GM04503 (cell line): Measurements from ENCODE around the gene USP43.

Experiments
- DNase-seq: peaks from one replicate; pipeline ENCODE4 v3.0.0-alpha.2; 2012; ENCODE audit warnings: low read depth

USP43 gene

GRCh38 chr17:9703781-9704082, 58.4 kb downstream of the USP43 start:
- DNase-seq = no peak

GRCh38 chr17:9705745-9706144, 60.4 kb downstream of the USP43 start:
- no peak for DNase-seq

GRCh38 chr17:9707948-9708347, 62.6 kb downstream of the USP43 start:
- no peak for DNase-seq

GRCh38 chr17:9714801-9715200, 69.5 kb downstream of the USP43 start:
- no peak for DNase-seq

GRCh38 chr17:9715503-9716016, 70.2 kb downstream of the USP43 start:
- no peak for DNase-seq

GRCh38 chr17:9725575-9725974, 80.3 kb downstream of the USP43 start:
- no peak for DNase-seq

GRCh38 chr17:9726291-9726690, 81.0 kb downstream of the USP43 start:
- no peak for DNase-seq

DNA sequence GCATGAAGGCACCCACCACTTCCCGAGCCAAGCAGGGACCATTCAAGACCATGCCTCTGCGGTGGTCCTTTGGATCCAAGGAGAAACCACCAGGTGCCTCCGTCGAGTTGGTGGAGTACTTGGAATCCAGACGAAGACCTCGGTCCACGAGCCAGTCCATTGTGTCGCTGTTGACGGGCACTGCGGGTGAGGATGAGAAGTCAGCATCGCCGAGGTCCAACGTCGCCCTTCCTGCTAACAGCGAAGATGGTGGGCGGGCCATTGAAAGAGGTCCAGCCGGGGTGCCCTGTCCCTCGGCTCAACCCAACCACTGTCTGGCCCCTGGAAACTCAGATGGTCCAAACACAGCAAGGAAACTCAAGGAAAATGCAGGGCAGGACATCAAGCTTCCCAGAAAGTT, 82.7 kb downstream of the USP43 start:
- DNase-seq = no peak

DNA sequence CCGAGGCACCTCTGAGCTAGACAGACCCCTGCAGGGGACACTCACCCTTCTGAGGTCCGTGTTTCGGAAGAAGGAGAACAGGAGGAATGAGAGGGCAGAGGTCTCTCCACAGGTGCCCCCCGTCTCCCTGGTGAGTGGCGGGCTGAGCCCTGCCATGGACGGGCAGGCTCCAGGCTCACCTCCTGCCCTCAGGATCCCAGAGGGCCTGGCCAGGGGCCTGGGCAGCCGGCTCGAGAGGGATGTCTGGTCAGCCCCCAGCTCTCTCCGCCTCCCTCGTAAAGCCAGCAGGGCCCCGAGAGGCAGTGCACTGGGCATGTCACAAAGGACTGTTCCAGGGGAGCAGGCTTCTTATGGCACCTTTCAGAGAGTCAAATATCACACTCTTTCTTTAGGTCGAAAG, 83.2 kb downstream of the USP43 start:
- DNase-seq = no peak

DNA sequence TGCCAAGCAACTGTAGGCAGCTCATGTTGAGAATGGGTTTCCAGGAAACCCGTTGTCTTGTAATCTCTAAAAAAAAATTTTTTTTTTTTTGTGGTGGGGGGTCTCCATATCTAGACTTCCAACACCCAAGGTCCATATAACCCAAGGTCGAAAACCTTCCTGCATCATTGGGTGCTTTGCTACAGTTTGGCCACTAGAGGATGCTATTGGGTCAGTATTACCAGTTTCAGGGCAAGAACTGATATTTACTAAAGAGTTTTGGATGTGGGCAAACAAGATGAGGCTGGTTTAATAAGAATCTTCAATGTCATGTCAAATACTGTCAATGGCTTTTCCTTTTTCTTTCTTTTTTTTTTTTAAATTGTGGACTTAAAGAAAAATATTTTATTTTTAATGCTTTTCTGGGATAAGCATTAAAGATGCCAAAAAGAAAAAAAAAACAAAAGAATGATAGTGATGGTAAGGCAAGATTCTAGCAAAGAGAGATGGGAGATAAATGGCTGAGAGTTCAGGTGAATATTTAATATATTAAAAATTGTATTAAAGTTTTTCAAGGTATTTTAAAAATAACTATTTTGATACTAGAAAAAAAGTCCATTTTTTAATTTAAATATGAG, 83.8 kb downstream of the USP43 start:
- DNase-seq = peak; percentile 9

DNA sequence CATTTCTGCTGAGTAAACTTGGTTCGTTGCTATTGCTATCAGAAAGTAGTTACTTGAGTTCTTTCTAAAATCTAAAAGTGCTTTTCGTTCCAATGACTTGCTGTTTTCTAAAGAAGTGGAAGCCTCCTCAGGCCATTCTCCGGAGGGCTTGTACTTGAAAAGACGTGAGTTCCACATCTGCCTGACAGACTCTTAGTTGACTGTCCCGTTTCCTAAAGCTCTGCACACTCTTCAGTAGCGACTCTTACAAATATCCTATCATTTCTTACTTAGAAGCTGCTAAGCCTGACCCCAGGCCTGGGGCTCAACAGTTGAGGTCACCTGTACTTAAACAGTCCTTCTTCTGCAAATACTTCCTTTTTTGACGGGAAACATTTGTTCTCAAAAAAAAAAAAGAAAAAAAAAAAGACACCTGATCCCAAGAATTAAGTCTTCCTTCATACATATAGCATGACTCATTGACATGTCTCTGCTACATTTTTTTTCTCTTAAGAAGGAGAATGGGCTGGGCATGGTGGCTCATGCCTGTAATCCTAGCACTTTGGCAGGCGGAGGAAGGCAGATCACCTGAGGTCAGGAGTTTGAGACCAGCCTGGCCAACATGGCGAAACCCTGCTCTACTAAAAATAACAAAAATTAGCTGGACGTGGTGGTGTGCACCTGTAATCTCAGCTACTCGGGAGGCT, 84.6 kb downstream of the USP43 start:
- DNase-seq = no peak

DNA sequence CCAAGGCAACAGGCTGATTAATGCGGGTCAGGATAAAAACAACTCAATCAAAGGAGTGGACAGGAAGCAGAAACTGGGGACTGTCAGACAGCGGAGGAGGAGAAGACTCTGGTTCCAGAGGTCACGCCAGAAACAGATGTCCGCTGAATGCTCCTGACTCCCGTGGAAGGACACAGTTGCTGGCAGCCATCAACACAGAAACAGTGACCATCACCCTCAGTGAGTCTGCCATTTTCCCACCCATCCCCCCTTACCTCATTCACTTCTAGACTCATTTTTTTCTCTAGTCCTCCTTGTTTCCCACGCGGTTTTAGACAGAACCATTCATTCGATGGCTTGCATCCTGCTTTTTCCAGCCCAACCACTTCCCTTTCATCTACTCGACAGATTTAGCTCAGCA, 105.2 kb downstream of the USP43 start:
- no peak for DNase-seq

DNA sequence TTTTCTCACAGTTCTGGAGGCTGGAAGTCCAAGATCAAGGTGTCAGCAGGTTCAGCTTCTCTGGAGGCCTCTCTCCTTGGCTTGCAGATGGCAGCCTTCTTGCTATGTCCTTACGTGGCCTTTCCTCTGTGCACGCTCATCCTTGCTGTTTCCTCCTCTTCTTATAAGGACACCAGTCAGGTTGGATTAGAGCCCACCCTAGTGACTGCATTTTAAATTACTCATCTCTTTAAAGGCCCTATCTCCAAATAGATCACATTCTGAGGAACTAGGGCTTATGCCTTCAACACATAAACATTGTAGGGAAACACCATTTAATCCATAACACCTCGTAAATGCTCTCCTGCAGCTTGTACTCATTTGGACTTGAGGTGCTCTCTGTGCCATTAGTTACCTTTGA, 109.8 kb downstream of the USP43 start:
- no peak for DNase-seq

GRCh38 chr17:9760266-9760665, 114.9 kb downstream of the USP43 start:
- no peak for DNase-seq

DNA sequence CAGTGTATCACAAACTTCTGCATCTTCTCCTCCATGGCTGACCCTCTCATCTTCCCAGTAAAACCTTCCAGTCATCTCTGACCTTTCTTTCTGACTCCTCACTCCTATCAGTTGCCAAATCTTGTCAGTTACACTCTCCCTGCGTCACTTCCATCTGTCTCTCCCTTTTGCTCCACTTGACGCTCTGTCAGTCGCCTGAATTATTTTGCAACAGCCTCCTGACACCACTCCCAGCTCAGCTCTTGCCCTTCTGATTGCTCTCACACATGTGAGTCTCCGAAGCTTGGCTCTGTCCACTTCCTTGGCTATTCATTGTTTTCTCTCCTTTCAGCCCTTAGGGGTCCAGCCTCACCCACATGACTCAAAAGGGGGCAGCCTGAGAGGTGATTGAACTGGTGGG, 118.3 kb downstream of the USP43 start:
- no peak for DNase-seq

DNA sequence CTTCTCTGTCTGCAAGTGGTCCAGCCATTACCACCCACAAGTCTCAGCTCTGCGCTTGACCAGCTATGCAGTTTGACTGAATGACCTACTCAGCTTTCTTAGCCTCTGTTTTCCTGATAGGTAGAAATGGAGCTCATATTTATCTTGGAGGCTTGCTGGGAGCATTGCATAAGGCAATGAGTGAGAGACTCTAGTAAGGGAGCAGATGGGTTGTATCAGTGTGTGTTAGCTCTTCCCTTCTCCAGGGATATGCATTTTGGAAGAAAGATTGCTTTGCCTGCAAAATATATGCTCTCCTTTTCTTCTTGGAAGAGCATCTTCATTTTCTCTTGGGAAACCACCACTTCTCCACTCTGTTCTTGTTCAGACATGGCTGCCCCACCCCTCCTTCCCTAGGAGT, 120.0 kb downstream of the USP43 start:
- DNase-seq = no peak

DNA sequence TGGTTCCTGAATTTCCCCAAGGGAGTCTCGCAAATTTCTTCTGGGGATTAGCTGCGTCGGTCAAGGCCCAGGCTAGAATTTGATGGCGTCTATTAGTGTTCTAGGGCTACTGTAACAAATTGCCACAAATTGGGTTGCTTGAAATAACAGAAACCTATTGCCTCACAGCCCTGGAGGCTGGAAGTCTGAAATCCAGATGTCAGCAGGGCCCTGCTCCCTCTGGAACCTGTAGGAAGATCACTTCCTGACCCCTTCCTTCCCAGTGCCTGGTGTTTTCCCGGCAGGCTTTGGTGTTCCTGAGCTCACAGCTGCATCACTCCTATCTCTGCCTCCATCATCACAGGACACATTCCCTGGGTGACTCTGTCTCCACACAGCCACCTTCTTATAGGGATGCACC, 121.7 kb downstream of the USP43 start:
- DNase-seq = no peak

- DNase-seq = no peak
Observed at GRCh38 chr17:9767432-9767991, 122.2 kb downstream of the USP43 start.

DNA sequence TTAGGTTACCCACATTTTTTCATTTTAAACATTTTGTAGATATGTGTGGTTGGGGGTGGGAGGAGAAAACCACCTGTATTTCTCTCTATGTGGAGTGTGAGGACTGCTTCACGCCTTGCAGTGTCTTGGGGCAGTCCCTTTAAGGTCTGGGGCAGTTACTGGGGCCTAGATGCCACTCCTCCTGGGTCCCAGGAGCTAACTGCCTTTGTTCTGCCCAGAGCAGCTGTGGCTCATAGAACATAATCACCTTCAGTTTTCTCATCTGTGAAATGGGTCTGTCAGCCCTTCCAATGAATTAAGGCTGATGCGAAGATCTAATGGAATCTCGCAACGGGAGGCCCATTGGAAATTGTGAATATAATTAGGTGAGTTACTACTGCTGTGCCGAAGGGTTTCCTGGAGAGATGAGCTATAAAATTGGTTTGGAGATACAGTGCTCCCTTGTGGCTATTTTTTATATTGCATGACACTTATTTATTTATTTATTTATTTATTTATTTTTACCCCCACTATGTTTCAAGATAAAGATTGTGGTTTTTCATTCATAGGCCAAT, 123.1 kb downstream of the USP43 start:
- no peak for DNase-seq

DNA sequence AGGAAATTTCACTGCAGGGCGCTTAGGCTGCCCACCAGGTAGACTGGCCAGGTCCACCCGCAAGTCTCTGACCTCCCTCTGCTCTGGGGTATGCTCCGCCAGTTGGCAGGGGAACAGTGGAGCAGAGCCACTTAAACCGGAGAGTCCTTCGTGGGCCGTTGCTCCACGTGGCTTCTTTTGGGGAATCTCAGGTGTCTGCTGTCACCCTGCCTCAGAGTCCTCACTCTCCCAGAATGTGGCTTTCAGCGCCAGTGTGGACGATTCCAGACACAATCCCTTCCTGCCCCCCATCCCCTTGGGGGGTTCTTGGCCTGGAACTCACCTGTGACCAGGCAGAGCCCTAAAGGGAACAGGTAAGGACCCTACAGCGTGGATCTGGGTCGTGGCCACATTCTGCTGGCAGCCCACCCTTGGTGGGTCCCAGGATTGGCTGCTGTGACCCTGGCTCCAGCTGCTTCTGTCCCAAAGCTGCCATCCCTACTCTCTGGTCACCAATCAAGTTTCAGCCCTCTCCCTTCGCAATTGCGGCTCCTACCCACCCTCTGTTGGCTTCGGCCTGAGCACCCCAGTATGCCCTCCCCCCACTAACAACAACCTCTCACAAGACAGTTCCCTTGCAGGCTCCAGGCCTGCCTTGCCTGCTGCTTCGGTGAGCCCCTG, 123.8 kb downstream of the USP43 start:
- DNase-seq = no peak

- DNase-seq = no peak
Observed at GRCh38 chr17:9771465-9771864, 126.1 kb downstream of the USP43 start.

DNA sequence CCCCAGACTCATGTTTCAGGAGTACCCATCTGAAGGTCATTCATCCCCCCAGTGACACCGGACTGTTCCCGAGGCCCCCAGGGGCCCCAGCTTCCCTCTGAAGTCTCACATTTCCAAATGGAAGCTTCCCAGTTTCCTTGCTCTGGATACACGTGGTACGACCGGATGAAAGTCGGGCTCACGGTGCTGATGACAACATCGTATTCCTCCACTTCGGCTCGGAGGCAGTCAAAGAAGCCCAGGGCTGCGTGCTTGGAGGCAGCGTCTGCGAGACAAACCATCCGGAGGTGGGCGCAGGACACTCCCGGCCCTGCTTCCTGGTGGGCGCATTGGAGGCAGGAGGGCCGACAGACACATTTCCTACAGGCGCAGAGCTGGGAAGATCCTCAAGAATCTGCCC, 127.3 kb downstream of the USP43 start:
- DNase-seq = no peak

GRCh38 chr17:9776911-9777310, 131.6 kb downstream of the USP43 start:
- DNase-seq = no peak
